GM18519 (cell line): ENCODE data around the gene SAMD14.

Source experiments
- ATAC-seq: cut with Tn5 transposase; IDR thresholded peaks from one replicate; pipeline ENCODE4 v1.9.1; 2021; ENCODE audit warnings: mild to moderate bottlenecking, moderate library complexity; ENCODE audit not compliant: unreplicated experiment, low FRiP score

Gene SAMD14

DNA sequence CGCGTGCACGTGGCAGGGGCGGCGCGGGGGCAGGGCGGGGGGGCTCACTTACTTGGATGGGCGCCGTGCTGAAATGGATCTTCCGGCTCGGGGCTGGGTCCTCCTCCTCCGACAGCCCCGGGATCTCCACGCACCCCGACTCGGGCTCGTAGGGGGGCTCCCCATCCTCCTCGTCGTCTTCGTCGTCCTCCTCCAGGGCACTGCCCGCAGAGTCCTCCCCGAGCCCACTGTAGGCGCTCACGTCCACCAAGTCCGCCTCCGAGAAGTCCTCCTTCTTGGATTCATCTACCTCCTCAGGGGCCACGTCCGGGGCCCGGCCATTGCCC is 19.1 kb upstream of the SAMD14 start:
- ATAC-seq, result no peak

DNA sequence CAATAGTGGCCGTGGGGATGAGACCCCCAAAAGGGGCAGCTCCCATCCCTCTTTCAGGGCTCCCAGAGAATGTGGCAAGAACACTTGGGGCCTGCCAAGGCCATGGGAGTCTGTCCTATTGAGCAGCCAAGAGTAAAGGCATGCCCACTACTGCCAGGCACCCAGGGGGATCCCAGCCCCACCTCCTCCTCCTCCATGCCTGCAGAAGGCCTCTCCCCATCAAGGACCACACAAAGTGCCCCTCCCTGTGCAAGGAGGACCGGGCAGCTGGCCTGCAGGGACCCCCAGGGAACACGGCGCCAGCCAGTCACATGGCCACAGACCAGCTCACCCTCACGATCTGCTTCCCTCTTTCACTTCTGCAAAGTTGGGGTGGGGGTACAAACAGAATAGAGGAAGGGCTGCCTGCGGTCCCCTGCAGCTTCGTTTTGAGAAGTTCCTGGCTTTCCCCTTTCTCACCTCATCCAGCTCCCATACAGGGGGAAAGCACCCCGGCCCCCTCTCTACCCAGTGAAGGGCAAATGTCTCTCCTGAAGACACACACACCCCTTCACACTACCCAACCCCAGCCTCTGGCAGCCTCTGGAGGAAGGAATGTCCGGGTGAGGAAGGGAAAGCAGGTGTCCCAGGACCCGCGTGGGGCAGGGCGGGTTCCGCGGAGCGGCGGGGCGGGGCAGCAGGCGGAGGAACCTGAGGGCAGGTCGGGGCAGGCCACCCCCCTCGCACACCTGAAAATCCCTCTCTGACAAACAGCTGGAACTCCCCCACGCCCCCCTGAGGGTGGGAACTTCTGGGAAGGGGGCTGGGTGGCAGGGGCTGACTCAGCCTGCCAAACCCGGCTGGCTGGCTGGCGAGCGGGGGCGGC is 18.5 kb upstream of the SAMD14 start:
- no peak for ATAC-seq

DNA sequence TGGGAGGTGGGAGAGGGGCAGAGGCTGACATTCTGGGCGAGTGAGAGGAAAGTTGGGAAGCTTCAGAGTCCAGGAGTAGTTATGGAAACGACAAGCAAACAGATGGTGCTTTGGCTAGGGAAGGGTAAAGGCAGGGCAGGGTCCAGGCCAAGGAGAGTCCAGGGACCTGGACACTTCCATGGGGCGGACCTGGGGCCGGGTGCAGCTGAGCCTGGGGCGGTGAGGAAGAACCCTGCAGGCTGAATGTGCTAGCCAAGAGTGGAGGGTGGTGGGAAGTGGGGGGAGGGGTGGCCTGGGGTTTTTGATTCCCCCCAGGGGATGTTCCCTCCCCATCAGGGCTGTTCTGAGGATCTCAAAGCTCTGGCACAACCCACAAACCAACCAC is 17.9 kb upstream of the SAMD14 start:
- no peak for ATAC-seq

DNA sequence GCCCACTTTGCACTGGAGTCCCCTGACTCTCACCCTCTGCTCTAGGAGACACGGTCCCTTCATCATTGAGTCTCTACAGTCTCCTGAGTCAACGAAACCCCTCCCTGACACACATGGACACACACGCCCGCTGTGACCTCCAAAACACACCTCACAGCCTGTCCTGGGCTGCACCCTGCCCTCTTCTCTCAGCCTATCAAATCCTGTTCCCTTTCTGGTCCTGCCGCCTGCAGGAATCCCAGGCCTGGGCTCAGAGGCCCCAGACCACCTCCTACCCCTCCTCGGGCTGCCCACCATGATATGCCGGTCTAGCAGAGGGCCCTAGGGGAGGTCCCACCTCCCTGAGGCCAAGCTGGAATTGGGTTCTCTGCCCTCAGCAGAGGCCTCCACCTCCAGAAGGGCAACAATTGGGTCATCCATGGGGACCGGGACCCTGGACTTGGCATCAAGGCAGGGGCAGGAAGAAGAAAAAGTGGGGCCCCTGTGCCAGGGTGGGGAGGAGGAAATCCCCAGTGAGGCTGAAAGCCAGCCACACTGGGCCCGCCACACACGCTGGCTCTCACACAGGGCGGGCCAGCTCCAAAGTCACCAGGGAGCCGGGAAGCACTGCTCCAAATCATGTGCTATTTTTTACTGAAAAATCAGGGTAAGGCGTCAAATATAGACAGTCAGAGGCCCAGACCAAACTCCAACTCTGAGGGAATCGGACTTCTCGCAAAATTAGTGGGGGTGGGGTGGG is 17.1 kb upstream of the SAMD14 start:
- ATAC-seq, result no peak

DNA sequence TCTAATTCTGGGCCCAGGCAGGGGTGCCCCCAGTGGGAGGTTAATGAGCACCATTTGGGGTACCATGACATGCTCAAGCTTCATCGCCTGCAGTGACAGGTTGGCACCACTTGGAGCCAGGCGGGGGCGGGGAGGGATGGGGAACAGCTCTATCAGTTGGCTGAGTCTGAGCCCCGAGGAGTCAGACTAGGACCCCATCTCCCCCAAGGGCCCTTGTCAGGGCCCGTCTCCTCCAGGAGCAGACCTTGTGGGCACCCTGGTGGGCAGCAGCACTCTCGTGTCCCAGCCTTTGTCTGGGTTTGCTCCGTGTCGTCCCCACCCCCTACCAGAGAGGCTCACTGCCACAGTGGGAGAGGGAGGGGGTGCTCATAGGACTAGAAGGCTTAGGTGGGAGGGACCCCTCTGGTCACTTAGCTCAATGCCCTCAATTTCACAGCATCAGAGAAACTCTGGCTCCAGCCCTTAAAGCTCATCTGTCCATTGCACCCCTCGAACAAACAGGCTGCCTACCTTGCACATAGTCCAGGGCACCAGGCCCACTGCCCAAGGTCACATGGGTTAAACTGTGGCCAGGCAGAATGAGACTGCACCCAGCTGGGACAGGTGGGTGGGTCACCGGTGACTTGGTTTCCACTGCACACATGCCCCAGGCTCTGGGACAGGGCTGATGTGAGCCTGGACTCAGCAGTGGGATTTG is 16.4 kb upstream of the SAMD14 start:
- ATAC-seq, result no peak

DNA sequence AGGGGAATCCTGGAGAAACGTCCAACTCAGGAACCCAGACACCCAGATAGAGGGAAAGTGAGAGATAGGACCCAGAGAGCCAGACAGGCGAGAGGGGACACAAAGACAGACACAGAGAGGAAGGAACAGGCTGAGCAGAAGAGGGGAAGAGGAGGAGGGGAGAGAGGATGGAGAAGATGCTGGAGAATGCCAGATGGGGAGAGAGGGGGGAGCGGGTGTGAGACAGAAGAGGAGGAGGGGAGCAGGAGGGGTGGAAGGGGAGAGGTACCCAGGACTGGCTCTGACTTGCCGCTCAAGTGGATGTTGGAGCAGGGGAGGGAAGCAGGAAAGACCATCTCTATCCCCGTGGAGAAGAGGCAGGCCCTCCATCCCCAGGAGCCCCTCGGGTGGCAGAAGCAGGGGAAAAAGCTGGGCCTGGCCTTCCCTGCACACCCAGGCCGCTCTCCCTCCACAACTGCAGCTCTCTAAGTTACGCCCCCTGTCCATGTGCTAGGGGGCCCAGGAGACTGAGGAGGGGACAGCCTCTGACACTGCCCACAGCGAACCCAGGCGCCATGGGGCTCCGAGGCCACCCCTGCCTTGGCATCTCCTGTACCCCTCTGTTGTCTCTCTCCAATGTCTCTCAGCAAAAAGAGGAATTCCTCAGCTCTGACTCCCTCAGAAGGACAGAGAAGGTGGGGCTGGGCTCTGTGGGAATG is 15.7 kb upstream of the SAMD14 start:
- no peak for ATAC-seq

DNA sequence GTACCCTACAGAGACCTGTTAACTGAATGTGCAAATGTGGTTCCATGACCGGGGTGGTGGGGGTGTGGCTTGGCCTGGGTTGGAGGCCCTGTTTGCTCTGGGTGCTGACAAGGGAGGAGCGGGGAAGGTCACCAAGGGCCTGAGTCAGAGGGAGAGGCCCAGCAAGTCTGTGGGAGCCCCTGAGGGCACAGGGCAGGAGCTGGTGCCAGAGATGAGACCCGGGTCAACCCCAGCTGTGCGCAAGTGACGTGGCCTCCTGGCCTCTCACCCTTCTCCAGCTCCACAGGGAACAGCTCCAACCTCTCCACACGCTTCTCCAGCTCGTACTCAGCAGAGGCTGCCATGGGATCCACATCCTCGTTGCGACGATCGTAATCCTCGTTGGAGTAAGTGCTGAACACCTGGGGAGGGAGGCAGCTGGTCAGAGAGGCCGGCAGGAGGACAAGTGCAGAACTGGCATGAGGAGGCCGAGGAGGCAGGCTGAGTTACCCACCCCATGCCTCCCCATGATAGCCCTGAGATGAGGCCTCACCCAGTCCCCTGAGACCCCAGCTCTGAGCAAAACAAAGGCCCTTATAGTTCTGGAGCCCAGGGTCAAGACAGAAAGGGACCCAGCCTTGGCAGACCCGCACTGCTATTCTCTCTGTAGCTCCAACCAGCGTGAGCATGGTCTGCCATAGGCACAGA is 15.0 kb upstream of the SAMD14 start:
- ATAC-seq, result no peak

DNA sequence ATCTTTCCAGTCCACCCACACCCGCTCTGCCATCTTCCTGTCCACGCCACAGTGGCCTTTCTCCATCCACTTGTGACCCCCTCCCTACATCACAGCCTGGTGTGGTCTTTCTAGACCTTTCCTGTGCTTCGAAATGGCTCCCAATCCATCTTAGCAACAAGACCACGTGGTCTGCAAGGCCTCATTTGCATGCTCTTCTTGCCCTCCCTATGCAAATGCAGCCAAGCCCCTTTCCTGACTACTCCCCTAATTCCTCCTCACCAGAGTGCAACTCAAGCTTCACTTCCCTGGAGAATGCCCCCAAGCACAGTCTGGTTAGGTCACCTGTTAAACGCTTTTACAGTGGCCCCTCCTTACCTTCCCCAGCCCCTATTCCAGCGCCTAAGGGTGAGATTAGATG is 14.4 kb upstream of the SAMD14 start:
- ATAC-seq, result no peak

DNA sequence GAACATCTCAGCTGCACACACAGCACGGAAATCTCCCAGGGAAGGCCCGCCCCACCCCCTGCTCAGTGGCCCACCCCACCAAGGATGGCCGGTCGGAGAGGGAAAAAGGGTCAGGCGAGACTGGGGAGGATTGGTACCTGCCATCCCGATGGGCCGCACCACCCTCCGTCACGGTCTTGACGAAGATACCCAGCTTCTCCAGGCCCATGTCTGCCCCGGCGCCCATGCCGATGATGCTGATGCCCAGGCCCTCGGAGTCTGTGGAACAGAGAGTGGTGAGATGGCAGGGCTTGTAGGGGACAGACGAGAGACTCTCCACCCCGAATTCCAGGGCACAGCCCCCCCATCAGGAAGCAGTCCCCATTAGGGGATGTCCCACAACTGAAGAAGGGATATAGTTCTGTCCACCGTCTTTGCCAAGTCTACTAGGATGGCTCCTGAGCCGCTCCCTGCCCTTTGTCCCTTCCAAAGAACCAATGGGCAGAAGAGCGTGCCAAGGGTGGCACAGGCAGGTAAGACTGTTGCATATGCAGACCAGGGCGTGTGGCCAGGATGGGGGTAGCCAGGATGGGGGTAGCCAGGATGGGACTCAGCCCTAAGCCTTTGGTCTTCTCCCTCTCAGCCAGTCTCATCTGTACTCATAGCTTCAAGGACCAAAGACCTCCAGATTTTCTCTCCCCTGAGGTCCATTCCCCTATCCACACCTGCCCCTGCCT is 13.7 kb upstream of the SAMD14 start:
- no peak for ATAC-seq

DNA sequence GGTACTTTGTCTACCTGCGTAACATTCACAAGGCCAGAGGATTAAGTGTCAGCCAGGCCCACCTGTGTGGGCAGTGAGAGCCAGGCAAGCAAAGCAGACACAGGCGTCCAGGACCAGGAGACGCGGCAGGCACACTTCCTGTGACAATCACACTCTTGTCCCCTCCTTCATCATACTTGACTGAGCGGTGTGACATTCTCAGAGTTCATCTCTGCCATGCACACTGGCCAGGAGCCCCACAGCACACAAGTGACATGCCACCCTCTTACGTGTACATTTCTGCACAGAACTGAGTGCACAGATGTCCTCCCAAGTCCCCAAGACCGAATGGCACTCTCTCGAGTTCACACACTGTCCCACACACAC is 11.8 kb upstream of the SAMD14 start:
- no peak for ATAC-seq

DNA sequence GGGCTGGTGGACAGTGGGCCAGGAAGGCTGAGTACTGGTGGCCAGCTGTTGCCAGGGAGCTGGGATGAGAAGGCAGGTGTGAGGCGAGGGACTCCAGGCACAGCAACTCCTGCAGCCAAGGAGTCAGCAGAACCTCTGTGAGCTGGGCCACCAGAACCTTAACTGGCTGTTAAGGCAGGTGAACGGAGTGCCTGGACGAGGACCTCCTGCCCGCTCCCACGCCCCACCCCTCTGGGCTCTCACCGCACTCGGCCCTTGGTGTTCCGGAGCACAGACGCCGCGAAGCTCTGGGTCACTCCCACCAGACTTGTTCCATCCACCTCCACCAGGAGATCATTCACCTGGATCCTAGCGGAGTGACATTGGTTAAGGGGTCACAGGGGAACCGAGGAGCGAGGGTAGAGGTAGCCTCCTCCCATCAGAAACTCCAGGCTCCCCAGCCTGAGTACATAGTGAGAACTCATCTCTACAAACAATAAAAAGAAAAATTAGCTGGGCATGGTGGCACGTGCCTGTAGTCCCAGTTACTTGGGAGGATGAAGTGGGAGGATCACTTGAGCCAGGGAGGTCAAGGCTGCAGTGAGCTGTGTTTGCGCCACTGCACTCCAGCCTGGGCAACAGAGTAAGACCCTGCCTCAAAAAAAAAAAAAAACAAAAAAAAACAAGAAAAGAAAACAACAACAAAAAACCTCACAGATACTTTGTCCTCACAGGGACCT is 11.2 kb upstream of the SAMD14 start:
- no peak for ATAC-seq

DNA sequence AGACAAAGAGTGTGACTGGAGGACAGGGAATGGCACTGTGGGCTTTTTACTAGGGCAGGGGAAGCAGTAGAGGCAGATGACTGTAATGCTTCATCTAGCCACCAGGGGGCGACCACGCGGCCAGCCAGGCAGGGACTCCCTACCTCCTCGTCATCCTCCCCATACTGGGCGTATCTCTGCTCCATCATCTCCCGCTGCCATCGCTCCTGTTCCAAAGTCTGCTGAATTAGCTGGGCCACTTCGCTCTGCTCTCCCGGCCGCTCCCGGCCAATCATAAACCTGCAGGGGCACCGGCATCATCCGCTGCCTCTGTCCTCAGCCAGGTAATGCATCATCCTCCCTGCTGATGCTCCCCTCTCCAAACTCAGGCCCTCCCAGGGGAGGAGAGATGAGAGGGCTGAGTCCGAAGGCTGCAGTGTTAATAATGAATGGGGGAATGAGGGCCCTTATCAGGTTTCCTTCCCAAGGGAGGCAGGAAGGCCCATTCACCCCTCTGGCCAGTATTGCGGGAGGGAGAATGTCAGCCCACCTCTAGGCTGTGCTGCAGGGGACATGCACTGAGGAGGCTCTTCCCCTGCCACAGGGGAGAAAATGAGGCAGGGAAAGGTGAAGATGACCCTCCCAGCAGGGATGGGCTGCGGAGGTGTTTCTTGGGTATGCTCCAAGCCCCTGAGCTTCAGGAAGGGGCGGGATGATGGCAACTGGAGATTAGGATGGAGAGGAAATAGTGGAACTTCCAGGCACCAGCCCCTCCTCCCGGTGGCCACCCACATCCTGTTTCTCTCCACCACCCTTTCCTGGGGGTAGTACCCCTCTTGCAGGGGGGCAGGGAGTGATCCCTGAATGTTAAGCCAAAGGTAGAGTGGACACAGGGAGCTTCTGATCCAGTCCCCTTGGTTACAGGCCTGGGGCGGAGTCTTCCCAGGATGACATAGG is 10.3 kb upstream of the SAMD14 start:
- ATAC-seq, result no peak

DNA sequence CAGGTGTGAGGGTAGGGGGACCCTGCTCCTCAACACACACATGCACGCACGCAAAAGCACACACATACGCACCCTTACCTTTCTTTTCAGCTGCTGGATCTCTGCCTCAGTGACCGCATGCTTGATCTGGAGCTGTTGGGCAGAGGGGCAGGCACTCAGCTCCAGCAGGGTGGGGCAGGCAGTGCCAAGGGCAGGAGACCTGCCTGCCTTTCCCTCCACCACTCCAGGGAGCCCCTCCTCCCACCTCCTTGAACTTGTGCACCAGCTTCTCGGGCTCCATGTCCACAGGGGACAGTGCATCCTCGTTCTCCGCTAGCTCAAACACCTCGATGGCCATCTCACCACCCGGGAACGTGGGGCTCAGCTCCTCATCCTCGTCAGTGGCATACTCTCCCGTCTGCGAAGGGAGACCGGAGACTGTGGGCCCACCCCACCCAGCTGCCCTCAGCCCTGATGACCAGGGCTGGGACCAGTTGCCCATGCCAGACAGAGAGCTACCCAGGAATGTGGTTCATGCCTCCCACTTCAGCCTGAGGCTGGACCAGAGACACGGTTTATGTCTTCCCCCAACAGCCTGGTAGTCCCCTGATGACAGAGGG is 9.3 kb upstream of the SAMD14 start:
- no peak for ATAC-seq

DNA sequence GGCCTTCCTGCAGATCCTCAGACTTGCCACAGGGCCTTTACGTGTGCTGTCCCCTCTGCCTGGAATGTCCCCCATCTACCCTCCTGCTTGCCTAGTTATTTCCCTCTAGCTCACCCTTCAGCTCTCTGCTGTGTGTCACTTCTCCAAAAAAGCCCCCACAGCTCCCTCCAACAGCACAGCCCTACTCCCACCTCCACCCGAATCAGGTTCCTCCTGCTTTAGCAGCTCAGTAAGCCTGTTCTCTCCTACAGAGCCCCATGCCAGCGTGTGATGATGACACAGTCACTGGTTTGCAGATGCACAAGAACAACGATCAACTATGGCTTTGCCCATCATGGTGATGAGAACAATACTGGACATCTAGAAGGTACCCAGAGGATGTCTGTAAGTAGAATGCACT is 7.1 kb upstream of the SAMD14 start:
- ATAC-seq, result no peak

DNA sequence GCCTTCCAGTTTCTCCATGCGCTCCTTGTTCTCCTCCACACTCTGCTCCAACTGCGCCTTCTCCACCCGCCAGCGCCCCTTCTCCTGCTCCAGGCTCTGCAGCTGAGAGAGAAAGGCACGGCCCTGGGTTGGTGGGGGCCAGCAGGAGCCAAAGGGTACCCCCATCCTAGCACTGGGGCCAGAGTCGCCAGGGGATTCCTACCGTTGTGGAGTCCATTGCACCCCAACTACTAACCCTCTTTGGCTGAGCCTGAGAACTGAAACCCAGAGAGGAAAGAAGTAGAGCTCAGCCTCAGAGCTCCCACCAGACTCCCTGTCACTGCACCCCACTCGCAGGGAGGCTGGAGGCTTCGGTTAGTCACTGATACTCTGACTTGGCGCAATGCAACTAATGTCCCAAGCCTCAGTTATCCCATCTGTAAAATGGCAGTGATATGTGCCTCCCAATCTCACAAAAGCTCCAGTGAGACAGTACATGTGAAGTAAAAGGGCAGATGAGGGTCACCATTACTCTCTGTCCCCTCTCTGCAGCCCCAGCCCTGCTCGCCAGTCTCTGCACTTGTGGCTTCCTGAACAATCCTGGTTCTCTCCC is 6.2 kb upstream of the SAMD14 start:
- no peak for ATAC-seq

DNA sequence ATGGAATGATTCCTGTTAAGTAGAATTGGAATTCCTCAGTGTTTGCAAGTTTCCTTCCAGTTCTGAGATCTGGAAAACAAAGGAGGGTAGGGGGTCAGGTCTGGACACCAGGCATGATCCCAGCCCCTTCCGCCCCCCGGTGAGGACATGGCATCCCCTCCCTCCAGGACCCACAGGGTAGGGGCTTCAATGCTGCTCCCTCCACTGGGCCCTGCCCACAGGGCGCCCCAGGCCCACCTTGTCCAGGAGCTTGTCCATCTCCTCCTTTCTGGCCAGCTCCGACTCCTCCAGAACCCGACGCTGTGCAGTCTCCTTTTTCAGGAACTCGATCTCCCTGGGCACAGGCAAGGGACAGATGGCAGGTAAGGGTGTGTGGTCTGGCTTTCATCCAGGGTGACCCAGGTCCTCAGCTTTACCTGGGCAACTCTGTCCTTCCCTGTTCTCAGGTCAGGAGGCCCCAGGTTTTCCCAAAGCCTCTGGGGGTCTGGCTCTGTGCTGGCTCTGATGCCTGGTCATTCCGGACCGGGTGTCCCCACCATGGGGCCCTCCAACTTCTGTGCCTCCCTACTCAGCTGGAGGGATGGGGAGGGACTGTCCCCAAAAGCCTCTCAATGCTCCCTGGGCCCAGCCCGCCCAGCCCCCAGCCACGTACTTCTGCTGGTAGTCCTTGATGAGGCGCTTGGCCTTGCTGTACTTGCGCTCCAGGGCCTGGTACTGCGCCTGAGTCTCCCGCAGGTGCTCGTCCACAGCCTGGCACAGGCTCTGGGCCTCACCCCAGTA is 5.5 kb upstream of the SAMD14 start:
- ATAC-seq, result no peak
